ENCODE data around the gene CADM2.

- peak in 2 of 6 experiments; percentile 17 to 39 for TF ChIP-seq CTCF (IDR thresholded peaks at IDR 0.05)
- TF ChIP-seq POLR2A (IDR thresholded peaks at IDR 0.05), result no peak
Measured at GRCh38 chr3:85304360-85304964, 345.7 kb downstream of the CADM2 start.

Data from thyroid gland (tissue), 4 donors.